A204.1 (cell line): ENCODE data around the gene ABHD13.
"Not testable (repeated sequence)": the region's sequence is repeated elsewhere in the genome, so short reads cannot be mapped to it uniquely, and the experiment has no call there.

Experiments
- FAIRE-seq: peaks from 2 replicates; lab custom pipeline; 2012; peaks lifted over from hg19 to GRCh38; lab: Jason Lieb, UNC

The ABHD13 gene

DNA sequence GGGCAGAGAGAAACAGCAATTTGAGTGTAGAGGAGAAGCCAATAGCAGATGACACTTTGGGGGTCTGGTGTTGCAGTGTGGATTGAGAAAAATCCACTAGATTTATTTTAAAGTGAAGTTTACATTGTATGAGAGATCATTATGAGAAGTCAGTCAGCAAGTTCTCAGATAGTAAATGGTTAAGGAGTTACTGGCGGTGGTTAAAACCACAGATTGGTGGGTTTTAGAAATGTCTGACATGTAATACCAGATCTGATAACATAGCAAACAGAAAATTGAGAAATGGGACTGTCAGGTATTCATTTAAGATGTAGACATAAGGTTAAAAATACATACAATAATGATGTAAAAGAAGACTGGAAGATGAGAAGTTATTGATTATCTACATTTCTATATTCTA is 7.2 kb downstream of the ABHD13 start:
- no peak for FAIRE-seq

DNA sequence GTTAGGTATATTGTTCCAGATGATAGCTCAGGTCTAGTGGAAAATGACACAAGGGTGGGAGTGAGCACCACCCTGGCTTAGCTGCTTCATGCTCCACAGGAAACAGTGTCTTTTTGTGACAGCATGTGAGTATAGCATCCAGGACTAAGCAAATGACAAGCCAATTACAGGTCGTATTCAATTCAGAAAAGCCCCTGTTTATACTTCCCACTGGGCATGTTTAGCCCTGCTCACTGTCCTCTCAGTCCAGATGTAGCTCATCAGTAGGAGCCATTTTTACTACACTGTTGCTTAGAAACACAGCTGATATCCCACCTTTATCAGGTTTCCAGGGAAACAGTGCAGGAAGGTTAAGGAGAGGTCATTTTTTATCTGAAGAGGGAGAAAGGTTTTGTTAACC is 8.0 kb downstream of the ABHD13 start:
- no peak for FAIRE-seq

GRCh38 chr13:108227651-108228272 is 9.6 kb downstream of the ABHD13 start:
- FAIRE-seq, result peak; percentile 96

- no peak for FAIRE-seq
Measured at GRCh38 chr13:108230377-108230776, 12.2 kb downstream of the ABHD13 start.

DNA sequence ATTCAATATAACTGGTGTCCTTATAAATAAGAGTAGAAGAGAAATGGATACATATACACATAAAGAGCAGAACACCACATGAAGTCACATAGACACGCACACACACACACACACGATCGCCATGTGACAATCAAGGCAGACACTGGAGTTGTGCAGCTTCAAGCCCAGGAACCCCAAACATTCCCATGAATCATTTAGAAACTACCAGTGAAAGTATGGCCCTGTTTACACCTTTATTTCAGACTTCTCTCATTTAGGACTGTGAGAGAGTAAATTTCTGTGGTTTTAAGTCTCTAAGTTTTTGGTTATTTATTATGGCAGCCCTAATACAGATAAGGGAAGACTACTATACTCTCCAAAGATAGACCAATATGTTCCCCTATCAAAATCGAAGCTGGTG is 31.0 kb downstream of the ABHD13 start:
- no peak for FAIRE-seq

DNA sequence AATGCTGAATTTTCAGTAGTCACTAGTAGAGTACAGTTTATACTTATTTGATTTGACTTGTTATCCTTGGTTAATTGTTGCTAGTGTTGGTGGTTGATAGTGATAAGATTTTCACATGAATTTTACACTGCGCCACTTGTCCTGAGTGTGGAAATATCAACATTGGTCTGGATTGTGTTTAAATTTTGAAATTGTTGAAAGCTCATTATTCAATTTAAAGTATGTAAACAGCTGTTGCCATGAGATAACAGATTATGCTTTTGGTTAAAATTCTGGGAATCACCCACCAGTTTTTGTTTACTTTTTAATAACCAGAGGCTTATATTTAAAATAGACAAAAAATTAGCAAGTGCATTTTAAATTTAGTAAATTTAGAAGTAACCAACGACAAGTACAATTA is 39.1 kb downstream of the ABHD13 start:
- FAIRE-seq, result no peak

GRCh38 chr13:108263621-108264355 is 45.6 kb downstream of the ABHD13 start:
- FAIRE-seq, result no peak

- FAIRE-seq, result no peak
Measured at GRCh38 chr13:108266321-108266990, 48.3 kb downstream of the ABHD13 start.

- no peak for FAIRE-seq
Measured at GRCh38 chr13:108267347-108267746, 49.2 kb downstream of the ABHD13 start.

GRCh38 chr13:108267855-108268254 is 49.7 kb downstream of the ABHD13 start:
- not testable (repeated sequence) for FAIRE-seq

GRCh38 chr13:108268466-108269112 is 50.4 kb downstream of the ABHD13 start:
- no peak for FAIRE-seq

DNA sequence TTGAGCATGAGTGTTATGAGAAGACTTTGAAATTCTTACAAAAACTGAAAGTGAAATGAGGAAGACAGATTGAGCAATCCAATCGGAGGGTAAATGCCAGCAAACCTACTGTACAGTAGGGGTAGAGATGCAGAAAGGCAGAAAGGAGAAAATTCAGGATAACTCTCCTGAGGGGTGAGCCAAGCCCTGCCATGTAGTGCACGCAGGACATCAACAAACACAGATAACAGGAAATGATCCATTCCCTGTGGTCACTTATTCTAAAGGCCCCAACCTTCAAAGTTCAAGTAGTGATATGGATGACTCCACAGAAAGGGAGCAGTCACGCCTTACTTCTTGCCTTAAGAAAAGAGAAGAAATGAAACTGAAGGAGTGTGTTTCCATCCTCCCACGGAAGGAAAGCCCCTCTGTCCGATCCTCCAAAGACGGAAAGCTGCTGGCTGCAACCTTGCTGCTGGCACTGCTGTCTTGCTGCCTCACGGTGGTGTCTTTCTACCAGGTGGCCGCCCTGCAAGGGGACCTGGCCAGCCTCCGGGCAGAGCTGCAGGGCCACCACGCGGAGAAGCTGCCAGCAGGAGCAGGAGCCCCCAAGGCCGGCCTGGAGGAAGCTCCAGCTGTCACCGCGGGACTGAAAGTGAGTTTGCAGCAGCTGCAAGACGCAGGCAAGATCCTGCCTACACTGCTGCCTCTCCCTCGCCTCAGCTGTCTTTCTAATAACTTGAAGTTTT is 51.6 kb downstream of the ABHD13 start, which contains the start of gene TNFSF13B:
TNFSF13B (plus strand) TSS at position 118 of the 728 bp plus-strand sequence; CDS start at position 296, 178 bp downstream.
- no peak for FAIRE-seq

DNA sequence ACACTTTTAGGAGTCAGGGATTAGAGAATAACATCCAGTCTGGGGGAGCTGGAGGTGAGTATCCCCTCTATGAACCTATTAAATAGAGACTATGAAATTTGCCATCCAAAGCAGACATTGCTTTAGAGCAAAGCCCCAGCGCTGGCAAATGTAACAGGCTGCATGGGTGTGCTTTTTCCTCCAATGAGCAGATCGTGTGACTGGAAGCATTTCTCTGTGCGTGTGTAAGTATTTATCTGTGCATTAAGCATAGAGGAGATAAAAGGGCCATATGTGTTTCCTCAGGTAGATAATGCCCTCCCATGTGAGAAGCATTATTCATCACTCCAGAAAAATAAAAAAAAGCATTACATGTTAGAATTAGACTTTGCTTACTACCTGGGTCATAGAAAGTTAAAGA is 52.2 kb downstream of the ABHD13 start:
- no peak for FAIRE-seq

DNA sequence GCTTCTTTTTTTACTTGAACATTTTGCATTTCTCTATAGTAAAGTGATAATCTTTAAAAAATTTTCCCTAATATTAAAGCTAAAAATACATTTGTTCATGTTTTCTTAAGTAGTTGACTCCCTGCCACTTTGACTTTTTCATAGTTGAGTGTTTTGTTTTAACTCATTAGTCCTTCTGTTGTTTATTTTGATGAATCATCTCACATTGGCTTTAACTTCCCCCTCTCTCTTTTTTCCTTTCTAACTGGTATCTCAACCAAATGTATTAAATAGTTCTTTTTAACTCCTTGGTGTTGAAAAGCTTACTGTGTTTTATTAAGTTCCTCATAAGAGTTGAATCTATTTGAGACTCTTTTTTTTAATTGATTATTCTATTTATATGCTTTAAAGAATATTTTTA is 54.1 kb downstream of the ABHD13 start:
- FAIRE-seq, result no peak

- FAIRE-seq, result no peak
Measured at GRCh38 chr13:108273429-108274118, 55.4 kb downstream of the ABHD13 start.

GRCh38 chr13:108274718-108275117 is 56.5 kb downstream of the ABHD13 start:
- FAIRE-seq, result no peak

GRCh38 chr13:108276060-108276459 is 57.9 kb downstream of the ABHD13 start:
- no peak for FAIRE-seq

DNA sequence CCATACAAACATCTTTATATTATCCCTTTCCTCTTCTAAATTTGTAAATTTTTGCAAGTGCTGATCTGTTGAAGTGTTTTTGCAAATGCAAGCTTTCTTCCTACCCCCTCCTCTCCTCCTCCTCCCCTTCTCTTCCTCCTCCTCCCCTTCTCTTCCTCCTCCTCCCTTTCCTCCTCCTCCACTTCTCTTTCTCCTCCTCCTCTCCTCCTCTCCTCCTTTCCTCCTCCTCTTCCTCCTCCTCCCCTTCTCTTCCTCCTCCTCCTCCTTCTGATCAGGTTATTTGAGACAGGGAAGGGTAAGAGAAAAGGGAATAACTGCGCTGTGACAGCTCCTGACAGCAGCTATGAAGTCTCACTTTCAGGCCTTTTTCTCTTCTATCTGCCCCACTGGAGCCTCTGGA is 60.3 kb downstream of the ABHD13 start:
- no peak for FAIRE-seq

DNA sequence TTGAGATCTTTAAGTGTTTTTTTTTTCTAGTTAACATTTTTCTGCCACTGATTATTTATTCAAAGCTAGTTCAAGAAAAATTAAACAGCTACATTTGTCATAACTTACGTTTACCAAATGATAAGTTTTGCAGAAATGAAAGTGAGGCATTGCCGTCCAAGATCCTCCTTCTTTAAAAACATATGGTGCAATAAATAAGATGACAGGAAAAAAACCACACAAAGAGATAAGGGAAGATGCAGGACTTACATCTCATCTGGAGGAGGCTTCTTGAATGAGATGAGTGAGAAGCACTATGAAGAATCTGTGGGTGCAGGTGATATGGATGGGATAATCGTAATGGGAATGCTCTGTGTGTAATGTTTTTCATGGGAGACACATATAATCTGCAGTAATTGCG is 63.7 kb downstream of the ABHD13 start:
- no peak for FAIRE-seq

DNA sequence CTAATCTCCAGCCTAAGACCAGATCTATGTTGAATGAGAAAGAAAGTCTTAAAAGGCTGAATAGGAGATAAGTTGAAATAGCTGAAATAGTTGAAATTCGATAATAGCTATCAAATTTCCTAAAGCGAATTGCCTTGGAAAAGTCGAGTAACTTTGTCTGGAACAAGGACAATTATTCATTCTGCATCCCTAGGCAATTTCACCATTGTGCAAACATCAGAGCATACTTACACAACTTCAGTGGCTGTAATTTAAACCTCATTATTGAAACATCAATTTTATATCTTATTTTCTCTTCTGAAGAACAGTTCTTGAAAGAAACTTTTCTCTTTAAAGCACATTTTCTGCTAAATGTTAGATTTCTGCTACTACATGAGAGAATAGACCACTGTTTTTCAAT is 64.9 kb downstream of the ABHD13 start:
- FAIRE-seq, result no peak
